Common myeloid progenitor, CD34-positive (primary cell): ENCODE data around the gene RPTOR.

Source experiments
- CTCF ChIA-PET: fragments of 350-600 bp; sonication (Branson Sonifier 250); formaldehyde crosslinking; loops from one replicate; lab custom pipeline; 2021; ENCODE audit warnings: antibody characterized with exemption; lab: Charles Lee
- POLR2A ChIA-PET: fragments of 350-600 bp; sonication (Branson Sonifier 250); formaldehyde crosslinking; loops from one replicate; lab custom pipeline; 2021; ENCODE audit warnings: antibody characterized with exemption; lab: Charles Lee
- DNase-seq, 3 donors: peaks; one replicate each; pipeline versions ENCODE4 v3.0.0 to v3.0.0-alpha.2; 2013
- H3K27ac ChIP-seq, 2 experiments: 1 replicate in 1 of 2; 2 replicates in 1 of 2; pipeline ENCODE4 v1.7.0; 2013; ENCODE audit warnings: inconsistent platforms in 2 of 2, low read length in 2 of 2, mild to moderate bottlenecking in 2 of 2, low read depth in 1 of 2, moderate library complexity in 1 of 2; ENCODE audit not compliant: severe bottlenecking in 2 of 2, insufficient read depth in 1 of 2, poor library complexity in 1 of 2
- H3K27me3 ChIP-seq, 5 experiments: replicated peaks in 2 of 5; 1 replicate in 3 of 5; 2 replicates in 2 of 5; pipeline versions ENCODE4 v1.6.1 to v1.7.0; 2013; ENCODE audit warnings: low read length in 4 of 5, mild to moderate bottlenecking in 2 of 5, moderate library complexity in 2 of 5, inconsistent platforms in 1 of 5; ENCODE audit not compliant: insufficient read depth in 5 of 5, control insufficient read depth in 4 of 5
- H3K36me3 ChIP-seq, 4 experiments: 1 replicate in 2 of 4; 2 replicates in 2 of 4; pipeline versions ENCODE4 v1.6.1 to v1.7.0; 2013; ENCODE audit warnings: low read length in 3 of 4, control low read depth in 1 of 4, mild to moderate bottlenecking in 1 of 4; ENCODE audit not compliant: control insufficient read depth in 4 of 4, insufficient read depth in 4 of 4
- H3K4me1 ChIP-seq, 4 experiments: 1 replicate in 3 of 4; 2 replicates in 1 of 4; pipeline versions ENCODE4 v1.6.1 to v1.7.1; 2013; ENCODE audit warnings: low read length in 3 of 4, mild to moderate bottlenecking in 3 of 4, control low read depth in 1 of 4, inconsistent platforms in 1 of 4, moderate library complexity in 1 of 4; ENCODE audit not compliant: control insufficient read depth in 4 of 4, insufficient read depth in 4 of 4; ENCODE audit errors: control extremely low read depth in 1 of 4
- H3K4me3 ChIP-seq, 7 experiments: 1 replicate in 4 of 7; 2 replicates in 3 of 7; pipeline versions ENCODE4 v1.5.1 to v1.7.0; 2013; ENCODE audit warnings: mild to moderate bottlenecking in 7 of 7, low read length in 6 of 7, moderate library complexity in 6 of 7, inconsistent platforms in 2 of 7, low read depth in 2 of 7, control low read depth in 1 of 7; ENCODE audit not compliant: insufficient read depth in 4 of 7, control insufficient read depth in 1 of 7; ENCODE audit errors: extremely low read depth in 1 of 7
- H3K9me3 ChIP-seq, 5 experiments: 1 replicate in 4 of 5; 2 replicates in 1 of 5; pipeline versions ENCODE4 v1.6.1 to v1.7.1; 2013; ENCODE audit warnings: low read length in 4 of 5, mild to moderate bottlenecking in 2 of 5, inconsistent platforms in 1 of 5, low read depth in 1 of 5, moderate library complexity in 1 of 5; ENCODE audit not compliant: control insufficient read depth in 4 of 5, insufficient read depth in 2 of 5; ENCODE audit errors: control extremely low read depth in 1 of 5
- WGBS: methylation state at CpG from one replicate; pipeline ENCODE4 v1.1.5; 2013; ENCODE audit not compliant: insufficient coverage; 5-methylcytosine and 5-hydroxymethylcytosine counted together

The RPTOR gene

GRCh38 chr17:80513201-80513600 is 31.4 kb upstream of the RPTOR start:
- ChIA-PET POLR2A (no interaction called here), CTCF (no interaction called here)
- no peaks in the 10 kb centered on the region for H3K4me1 ChIP-seq
- no peak overlapping the region for H3K4me3 ChIP-seq
- H3K36me3 ChIP-seq, result no peaks in the 10 kb centered on the region
- WGBS, result 98% methylated on average over 15 of the region's 16 CpGs
- no peak overlapping the region for H3K27ac ChIP-seq
- DNase-seq, result no peak
- peaks cover 0 to 41% (median 18%) of the 10 kb centered on the region in 5 experiments for H3K27me3 ChIP-seq
- no peaks in the 10 kb centered on the region for H3K9me3 ChIP-seq

GRCh38 chr17:80513892-80514291 is 30.7 kb upstream of the RPTOR start:
- Histone ChIP-seq H3K36me3 (no peaks in the 10 kb centered on the region), H3K4me3 (no peak overlapping the region), H3K9me3 (no peaks in the 10 kb centered on the region), H3K4me1 (no peaks in the 10 kb centered on the region), H3K27ac (no peak overlapping the region), H3K27me3 (peaks cover 0 to 40% (median 18%) of the 10 kb centered on the region in 5 experiments)
- WGBS, result 65% methylated on average over 8 of the region's 10 CpGs
- ChIA-PET CTCF (no interaction called here), POLR2A (no interaction called here)
- DNase-seq, result no peak

- peaks cover 0 to 29% (median 20%) of the 10 kb centered on the region in 5 experiments for H3K27me3 ChIP-seq
- WGBS, result 94% methylated on average over 16 of the region's 17 CpGs
Observed at GRCh38 chr17:80516171-80516932, 28.3 kb upstream of the RPTOR start.

GRCh38 chr17:80517641-80518040 is 27.0 kb upstream of the RPTOR start:
- Histone ChIP-seq H3K4me1 (no peaks in the 10 kb centered on the region), H3K9me3 (no peaks in the 10 kb centered on the region), H3K4me3 (no peak overlapping the region), H3K27ac (no peak overlapping the region), H3K27me3 (peaks cover 0 to 23% (median 15%) of the 10 kb centered on the region in 5 experiments), H3K36me3 (no peaks in the 10 kb centered on the region)
- ChIA-PET CTCF (no interaction called here), POLR2A (no interaction called here)
- 96% methylated on average over 3 of the region's 3 CpGs for WGBS
- no peak for DNase-seq

More at GRCh38 chr17:80516171-80516932, 28.3 kb upstream of the RPTOR start:
- Histone ChIP-seq H3K4me1 (no peaks in the 10 kb centered on the region), H3K27ac (no peak overlapping the region), H3K36me3 (no peaks in the 10 kb centered on the region), H3K4me3 (no peak overlapping the region), H3K9me3 (no peaks in the 10 kb centered on the region)
- CTCF ChIA-PET, result no interaction called here
- POLR2A ChIA-PET, result no interaction called here
- no peak for DNase-seq

- WGBS, result no CpG with 5 or more reads among the region's 1 CpG
- no peaks in the 10 kb centered on the region for H3K4me1 ChIP-seq
- DNase-seq, result no peak
- ChIA-PET CTCF (no interaction called here), POLR2A (no interaction called here)
- no peak overlapping the region for H3K27ac ChIP-seq
- no peaks in the 10 kb centered on the region for H3K9me3 ChIP-seq
- no peak overlapping the region for H3K4me3 ChIP-seq
- no peaks in the 10 kb centered on the region for H3K36me3 ChIP-seq
- H3K27me3 ChIP-seq, result peaks cover 0 to 20% (median 19%) of the 10 kb centered on the region in 5 experiments
Observed at GRCh38 chr17:80518392-80518791, 26.2 kb upstream of the RPTOR start.

GRCh38 chr17:80519091-80519781 is 25.4 kb upstream of the RPTOR start:
- H3K36me3 ChIP-seq, result no peaks in the 10 kb centered on the region
- no peak for DNase-seq
- peaks cover 0 to 21% (median 15%) of the 10 kb centered on the region in 5 experiments for H3K27me3 ChIP-seq
- ChIA-PET CTCF (no interaction called here), POLR2A (no interaction called here)
- H3K4me1 ChIP-seq, result no peaks in the 10 kb centered on the region
- WGBS, result 26% methylated on average over 4 of the region's 7 CpGs
- no peaks in the 10 kb centered on the region for H3K9me3 ChIP-seq
- no peak overlapping the region for H3K27ac ChIP-seq
- H3K4me3 ChIP-seq, result no peak overlapping the region

GRCh38 chr17:80520810-80521455 is 23.7 kb upstream of the RPTOR start:
- Histone ChIP-seq H3K4me1 (no peaks in the 10 kb centered on the region), H3K9me3 (no peaks in the 10 kb centered on the region), H3K27ac (no peak overlapping the region), H3K27me3 (peaks cover 0 to 25% (median 21%) of the 10 kb centered on the region in 5 experiments), H3K4me3 (no peak overlapping the region), H3K36me3 (no peaks in the 10 kb centered on the region)
- no peak for DNase-seq
- WGBS, result 53% methylated on average over 6 of the region's 10 CpGs
- CTCF ChIA-PET, result no interaction called here
- POLR2A ChIA-PET, result no interaction called here
